ENCODE data around the gene ATG16L1. TPM values are rescaled to one million over a fixed set of nuclear protein-coding genes. Genes with fewer than 3 reads are reported as not detected.

ATG16L1 gene
- total RNA-seq, 4 donors from 2014 or later, result 38.6 to 77.2 (median 49.4) TPM

DNA sequence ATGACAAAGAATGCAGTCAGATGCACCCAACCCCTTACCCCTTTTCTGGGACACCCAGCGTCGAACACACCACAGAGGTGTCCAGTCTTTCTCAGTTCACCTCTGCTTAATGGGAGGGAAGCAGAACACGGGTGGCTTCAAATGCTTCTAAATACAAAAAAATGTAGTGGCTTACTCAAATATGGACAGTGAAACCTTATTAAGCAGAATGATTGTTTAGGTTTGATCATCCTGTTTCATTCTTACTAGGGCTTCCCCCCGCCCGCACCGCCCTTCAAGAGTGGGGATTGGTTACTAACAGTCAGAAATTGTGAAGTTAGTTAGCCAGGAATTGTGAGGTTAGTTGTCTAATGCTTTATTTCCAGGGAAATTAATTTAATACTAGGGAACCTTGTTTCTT, 21.6 kb downstream of the ATG16L1 start:
- H3K27me3 ChIP-seq, result no peaks in the 10 kb centered on the region
- TF ChIP-seq POLR2A (IDR thresholded peaks at IDR 0.05), result no peak
- TF ChIP-seq, protein P1, sequence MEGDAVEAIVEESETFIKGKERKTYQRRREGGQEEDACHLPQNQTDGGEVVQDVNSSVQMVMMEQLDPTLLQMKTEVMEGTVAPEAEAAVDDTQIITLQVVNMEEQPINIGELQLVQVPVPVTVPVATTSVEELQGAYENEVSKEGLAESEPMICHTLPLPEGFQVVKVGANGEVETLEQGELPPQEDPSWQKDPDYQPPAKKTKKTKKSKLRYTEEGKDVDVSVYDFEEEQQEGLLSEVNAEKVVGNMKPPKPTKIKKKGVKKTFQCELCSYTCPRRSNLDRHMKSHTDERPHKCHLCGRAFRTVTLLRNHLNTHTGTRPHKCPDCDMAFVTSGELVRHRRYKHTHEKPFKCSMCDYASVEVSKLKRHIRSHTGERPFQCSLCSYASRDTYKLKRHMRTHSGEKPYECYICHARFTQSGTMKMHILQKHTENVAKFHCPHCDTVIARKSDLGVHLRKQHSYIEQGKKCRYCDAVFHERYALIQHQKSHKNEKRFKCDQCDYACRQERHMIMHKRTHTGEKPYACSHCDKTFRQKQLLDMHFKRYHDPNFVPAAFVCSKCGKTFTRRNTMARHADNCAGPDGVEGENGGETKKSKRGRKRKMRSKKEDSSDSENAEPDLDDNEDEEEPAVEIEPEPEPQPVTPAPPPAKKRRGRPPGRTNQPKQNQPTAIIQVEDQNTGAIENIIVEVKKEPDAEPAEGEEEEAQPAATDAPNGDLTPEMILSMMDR (IDR thresholded peaks at IDR 0.05), result no peak
- TF ChIP-seq EP300 (IDR thresholded peaks at IDR 0.05), result no peak
- no peak for TF ChIP-seq POLR2AphosphoS5 (IDR thresholded peaks at IDR 0.05)
- no peak for DNase-seq (ENCODE audit: low spot score in 2 of 2)
- peaks cover 78% of the 10 kb centered on the region for H3K36me3 ChIP-seq
- H3K27ac ChIP-seq, result no peak overlapping the region
- H3K4me1 ChIP-seq, result no peaks in the 10 kb centered on the region
- no peaks in the 10 kb centered on the region for H3K9me3 ChIP-seq
- WGBS, result 90% methylated on average over 6 of the region's 6 CpGs
- no peak overlapping the region for H3K4me3 ChIP-seq

DNA sequence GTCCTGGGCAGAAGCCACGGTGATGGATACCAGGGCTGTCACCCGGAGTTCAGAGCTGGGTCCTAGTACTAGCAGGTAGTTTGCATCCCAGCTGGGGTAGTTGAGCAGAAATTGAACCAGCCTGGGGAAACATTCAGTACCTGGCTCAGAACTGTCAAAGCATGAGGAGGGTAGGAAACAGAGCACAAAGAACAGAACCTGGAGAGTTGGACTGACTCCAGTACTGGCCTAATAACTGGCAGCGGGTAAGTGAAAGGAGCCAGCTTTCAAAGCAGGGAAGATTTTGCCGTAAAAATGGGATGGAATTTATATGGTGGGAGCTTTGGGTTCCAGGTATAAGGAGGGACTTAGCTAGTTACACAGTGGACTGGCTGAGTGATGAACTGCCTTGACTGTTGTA, 23.8 kb downstream of the ATG16L1 start:
- DNase-seq (ENCODE audit: low spot score in 2 of 2), result no peak
- no peak overlapping the region for H3K4me3 ChIP-seq
- H3K27me3 ChIP-seq, result no peaks in the 10 kb centered on the region
- H3K36me3 ChIP-seq, result peaks cover 93% of the 10 kb centered on the region
- TF ChIP-seq POLR2AphosphoS5 (IDR thresholded peaks at IDR 0.05), result no peak
- TF ChIP-seq EP300 (IDR thresholded peaks at IDR 0.05), result no peak
- no peaks in the 10 kb centered on the region for H3K9me3 ChIP-seq
- 87% methylated on average over 4 of the region's 4 CpGs for WGBS
- H3K4me1 ChIP-seq, result no peaks in the 10 kb centered on the region
- no peak overlapping the region for H3K27ac ChIP-seq

DNA sequence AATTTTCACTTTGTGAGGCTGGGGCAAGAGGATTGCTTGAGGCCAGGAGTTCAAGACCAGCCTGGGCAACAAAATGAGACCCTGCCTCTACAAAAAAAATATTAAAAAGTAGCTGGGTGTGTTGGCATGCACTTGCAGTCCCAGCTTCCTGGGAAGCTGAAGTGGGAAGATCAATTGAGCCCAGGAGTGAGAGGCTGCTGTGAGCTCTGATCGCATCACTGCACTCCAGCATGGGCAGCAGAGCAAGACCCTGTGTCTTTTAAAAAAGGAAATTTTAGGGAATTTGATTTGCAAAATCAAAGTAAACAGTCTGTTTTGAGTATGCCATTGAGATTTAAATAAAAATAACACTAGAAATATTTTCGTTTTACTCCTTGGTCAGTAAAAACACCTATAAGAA, 27.4 kb downstream of the ATG16L1 start:
- WGBS, result 98% methylated on average over 2 of the region's 2 CpGs
- no peak overlapping the region for H3K27ac ChIP-seq
- H3K36me3 ChIP-seq, result peaks cover 98% of the 10 kb centered on the region
- no peaks in the 10 kb centered on the region for H3K27me3 ChIP-seq
- H3K4me1 ChIP-seq, result no peaks in the 10 kb centered on the region
- TF ChIP-seq EP300 (IDR thresholded peaks at IDR 0.05) (no peak), POLR2AphosphoS5 (IDR thresholded peaks at IDR 0.05) (no peak), POLR2A (IDR thresholded peaks at IDR 0.05) (no peak)
- TF ChIP-seq, protein P1 (IDR thresholded peaks at IDR 0.05), result no peak
- H3K4me3 ChIP-seq, result no peak overlapping the region
- no peak for DNase-seq (ENCODE audit: low spot score in 2 of 2)
- no peaks in the 10 kb centered on the region for H3K9me3 ChIP-seq

DNA sequence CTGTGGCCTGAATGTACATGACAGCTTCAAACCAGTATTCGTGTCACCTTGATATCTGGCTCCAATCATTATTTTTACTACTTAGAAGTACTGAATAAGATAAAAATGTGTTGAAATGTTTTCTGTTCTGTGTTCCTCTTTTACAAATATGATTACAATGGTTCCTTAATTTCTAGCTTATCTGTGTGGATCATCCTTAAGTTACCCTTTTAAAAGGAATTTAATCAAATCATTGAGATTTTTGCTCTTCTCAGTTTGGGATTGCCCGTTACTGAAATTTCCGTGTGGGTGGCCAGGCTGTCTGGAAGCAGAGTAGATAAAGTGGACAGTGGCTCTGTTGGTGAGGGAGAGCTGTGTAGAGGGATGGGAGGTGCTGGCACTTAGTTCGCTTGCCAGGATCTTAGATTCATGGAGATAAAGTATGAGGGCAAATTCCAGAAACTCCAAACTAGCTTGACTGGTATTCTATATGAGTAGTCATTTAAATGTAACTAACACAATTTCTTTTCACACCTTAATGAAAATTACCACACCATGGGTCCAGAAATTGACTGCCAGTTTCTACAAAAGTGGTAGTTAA, 28.7 kb downstream of the ATG16L1 start:
- peaks cover 98% of the 10 kb centered on the region for H3K36me3 ChIP-seq
- no peak for DNase-seq (ENCODE audit: low spot score in 2 of 2)
- WGBS, result 85% methylated on average over 4 of the region's 4 CpGs
- H3K4me3 ChIP-seq, result no peak overlapping the region
- no peaks in the 10 kb centered on the region for H3K4me1 ChIP-seq
- no peak overlapping the region for H3K27ac ChIP-seq
- no peaks in the 10 kb centered on the region for H3K9me3 ChIP-seq
- no peak for TF ChIP-seq POLR2A (IDR thresholded peaks at IDR 0.05)
- TF ChIP-seq, protein P1 (IDR thresholded peaks at IDR 0.05), result no peak
- TF ChIP-seq EP300 (IDR thresholded peaks at IDR 0.05), result no peak
- TF ChIP-seq POLR2AphosphoS5 (IDR thresholded peaks at IDR 0.05), result no peak
- no peaks in the 10 kb centered on the region for H3K27me3 ChIP-seq

DNA sequence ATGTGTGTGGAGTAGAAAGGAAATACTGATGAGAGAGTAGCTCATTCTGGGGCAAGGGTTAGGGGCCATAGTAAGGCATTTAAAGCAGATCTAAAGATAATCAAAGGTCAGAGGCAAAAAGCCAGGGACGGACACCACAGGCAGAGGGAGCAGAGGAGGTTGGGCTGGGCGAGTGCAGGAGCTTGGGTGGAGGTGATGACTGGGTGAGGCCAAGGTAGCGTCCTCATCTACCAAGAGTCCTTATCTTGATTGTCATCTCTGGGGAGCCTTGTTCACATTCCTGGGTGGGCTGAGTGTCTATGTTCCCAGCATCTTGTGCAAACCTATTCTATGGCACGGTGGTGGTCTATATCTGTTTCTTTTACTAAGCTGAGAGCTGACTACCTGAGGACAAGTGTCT, 30.1 kb downstream of the ATG16L1 start:
- Histone ChIP-seq H3K4me1 (no peaks in the 10 kb centered on the region), H3K27me3 (no peaks in the 10 kb centered on the region), H3K36me3 (peaks cover 98% of the 10 kb centered on the region), H3K27ac (no peak overlapping the region), H3K9me3 (no peaks in the 10 kb centered on the region), H3K4me3 (no peak overlapping the region)
- no peak for DNase-seq (ENCODE audit: low spot score in 2 of 2)
- 91% methylated on average over 4 of the region's 4 CpGs for WGBS
- no peak for TF ChIP-seq EP300 (IDR thresholded peaks at IDR 0.05)
- TF ChIP-seq POLR2A (IDR thresholded peaks at IDR 0.05), result no peak
- TF ChIP-seq, protein P1 (IDR thresholded peaks at IDR 0.05), result no peak
- no peak for TF ChIP-seq POLR2AphosphoS5 (IDR thresholded peaks at IDR 0.05)
